ENCODE measurements around the gene SLC35B4. TPM values are rescaled to one million over a fixed set of nuclear protein-coding genes. Genes with fewer than 3 reads are reported as not detected.

SLC35B4 gene
- total RNA-seq, 2 donors from 2014 or later: 9.1 to 10.8 TPM

- no peak for ATAC-seq
- intact Hi-C loops (cut with DNase I): no loop called here
- DNase-seq: no peak
Observed at GRCh38 chr7:134246761-134247160, 70.0 kb downstream of the SLC35B4 start.

- no peak for DNase-seq
- intact Hi-C loops (cut with DNase I): no loop called here
Observed at GRCh38 chr7:134246347-134246746, 70.4 kb downstream of the SLC35B4 start.

GRCh38 chr7:134245253-134245652 lies 71.5 kb downstream of the SLC35B4 start:
- intact Hi-C loops (cut with DNase I): no loop called here
- no peak for DNase-seq
- no peak for ATAC-seq

More at GRCh38 chr7:134246347-134246746, 70.4 kb downstream of the SLC35B4 start:
- ATAC-seq: no peak

Other genes starting within 250 kb of the SLC35B4 start
- under 1 TPM; 0.12 to 0.24 TPM for gene LRGUK, start 189.6 kb downstream of the SLC35B4 start, total RNA-seq
- 100 to 1,000 TPM; 294 to 391 TPM for gene AKR1B1, start 142.2 kb upstream of the SLC35B4 start, total RNA-seq
- 1 to 10 TPM in 1 of 2 donors, under 1 TPM in 1; 0.92 to 1.2 TPM for gene AKR1B10, start 210.6 kb upstream of the SLC35B4 start, total RNA-seq
- gene AKR1B15, start 232.2 kb upstream of the SLC35B4 start, total RNA-seq: under 1 TPM in 1 of 2 donors, not detected in 1; 0.24 TPM

Measured in left cardiac atrium (tissue), 4 donors.